Activated B cell treated with CpG ODN at 0.5 μM for 24 hours (primary cell): Measurements from ENCODE around the gene OVOL3. TPM values are rescaled to one million over a fixed set of nuclear protein-coding genes. Genes with fewer than 3 reads are reported as not detected.

ENCODE experiments used
- ATAC-seq: fragments of 200-7000 bp; cut with Tn5 transposase; one replicate; pipeline ENCODE4 v1.10.0; 2021; ENCODE audit warnings: low read depth, mild to moderate bottlenecking, moderate library complexity
- CTCF ChIA-PET: fragments of 350-600 bp; sonication (Branson Sonifier 250); formaldehyde crosslinking; loops from one replicate; lab custom pipeline; 2021; ENCODE audit warnings: antibody characterized with exemption; lab: Charles Lee
- POLR2A ChIA-PET: fragments of 350-600 bp; sonication (Branson Sonifier 250); formaldehyde crosslinking; loops from one replicate; lab custom pipeline; 2021; ENCODE audit warnings: antibody characterized with exemption; lab: Charles Lee
- DNase-seq: peaks from one replicate; pipeline ENCODE4 v3.0.0; 2022
- H3K27ac Mint-ChIP-seq: one replicate; pipeline ENCODE4 v1.8.0; 2020; ENCODE audit warnings: mixed read lengths
- H3K27me3 Mint-ChIP-seq: one replicate; pipeline ENCODE4 v1.8.0; 2021; ENCODE audit warnings: mixed read lengths
- H3K36me3 Mint-ChIP-seq: one replicate; pipeline ENCODE4 v1.8.0; 2021; ENCODE audit warnings: low read depth, mixed read lengths
- H3K4me1 Mint-ChIP-seq: one replicate; pipeline ENCODE4 v1.8.0; 2021; ENCODE audit warnings: mixed read lengths
- H3K4me3 Mint-ChIP-seq: one replicate; pipeline ENCODE4 v1.8.0; 2020; ENCODE audit warnings: mild to moderate bottlenecking, mixed read lengths
- H3K9me3 Mint-ChIP-seq: one replicate; pipeline ENCODE4 v1.8.0; 2020; ENCODE audit warnings: mixed read lengths
- CTCF ChIP-seq: fragments of 200-600 bp; IDR thresholded peaks from one replicate; pipeline ENCODE4 v1.8.0; 2022; ENCODE audit warnings: antibody characterized with exemption, mild to moderate bottlenecking
- intact Hi-C: fragments of 100-400 bp; cut with micrococcal nuclease; formaldehyde crosslinking; loops from one replicate; pipeline ENCODE4 v1.15.1; 2024
- total RNA-seq: library from RNA; stranded (reverse); gene quantifications from 2 replicates; pipeline ENCODE4 v1.2.3, GENCODE V29; 2022

The OVOL3 gene
- total RNA-seq, 1 donor from 2014 or later = not detected

GRCh38 chr19:36092566-36092965 is 18.4 kb upstream of the OVOL3 start:
- H3K9me3 Mint-ChIP-seq = no peaks in the 10 kb centered on the region
- ATAC-seq = no peak
- no peaks in the 10 kb centered on the region for H3K4me1 Mint-ChIP-seq
- no peaks in the 10 kb centered on the region for H3K27me3 Mint-ChIP-seq
- no peak for DNase-seq
- H3K36me3 Mint-ChIP-seq = no peaks in the 10 kb centered on the region
- CTCF ChIA-PET = no interaction called here
- intact Hi-C loops = no loop called here
- POLR2A ChIA-PET = no interaction called here
- no peak overlapping the region for H3K4me3 Mint-ChIP-seq
- no peak overlapping the region for H3K27ac Mint-ChIP-seq
- TF ChIP-seq CTCF = no peak

GRCh38 chr19:36093146-36093662 is 17.7 kb upstream of the OVOL3 start:
- intact Hi-C loops = no loop called here
- no peak for ATAC-seq
- H3K4me3 Mint-ChIP-seq = no peak overlapping the region

GRCh38 chr19:36093687-36094086 is 17.3 kb upstream of the OVOL3 start:
- ATAC-seq = no peak
- H3K4me1 Mint-ChIP-seq = no peaks in the 10 kb centered on the region
- H3K27ac Mint-ChIP-seq = no peak overlapping the region
- ChIA-PET CTCF (no interaction called here), POLR2A (no interaction called here)
- H3K36me3 Mint-ChIP-seq = no peaks in the 10 kb centered on the region
- intact Hi-C loops = no loop called here
- no peak for TF ChIP-seq CTCF
- no peak for DNase-seq
- no peak overlapping the region for H3K4me3 Mint-ChIP-seq
- H3K9me3 Mint-ChIP-seq = no peaks in the 10 kb centered on the region
- H3K27me3 Mint-ChIP-seq = no peaks in the 10 kb centered on the region

More at GRCh38 chr19:36093146-36093662, 17.7 kb upstream of the OVOL3 start:
- no peaks in the 10 kb centered on the region for H3K4me1 Mint-ChIP-seq
- DNase-seq = no peak
- no peak overlapping the region for H3K27ac Mint-ChIP-seq
- ChIA-PET CTCF (no interaction called here), POLR2A (no interaction called here)
- no peaks in the 10 kb centered on the region for H3K27me3 Mint-ChIP-seq
- H3K36me3 Mint-ChIP-seq = no peaks in the 10 kb centered on the region
- no peak for TF ChIP-seq CTCF
- no peaks in the 10 kb centered on the region for H3K9me3 Mint-ChIP-seq

GRCh38 chr19:36097036-36097435 is 13.9 kb upstream of the OVOL3 start:
- Mint-ChIP-seq H3K27me3 (no peaks in the 10 kb centered on the region), H3K36me3 (no peaks in the 10 kb centered on the region), H3K27ac (no peak overlapping the region), H3K9me3 (no peaks in the 10 kb centered on the region), H3K4me3 (no peak overlapping the region), H3K4me1 (no peaks in the 10 kb centered on the region)
- ATAC-seq = no peak
- POLR2A ChIA-PET = no interaction called here
- TF ChIP-seq CTCF = no peak
- no peak for DNase-seq
- CTCF ChIA-PET = no interaction called here
- intact Hi-C loops = no loop called here

- no peaks in the 10 kb centered on the region for H3K36me3 Mint-ChIP-seq
- intact Hi-C loops = no loop called here
- no peak overlapping the region for H3K27ac Mint-ChIP-seq
- no peaks in the 10 kb centered on the region for H3K27me3 Mint-ChIP-seq
- no peak overlapping the region for H3K4me3 Mint-ChIP-seq
- no peak for TF ChIP-seq CTCF
- ChIA-PET CTCF (no interaction called here), POLR2A (no interaction called here)
- H3K4me1 Mint-ChIP-seq = no peaks in the 10 kb centered on the region
- ATAC-seq (no peak), DNase-seq (no peak)
- H3K9me3 Mint-ChIP-seq = no peaks in the 10 kb centered on the region
Observed at GRCh38 chr19:36099166-36099785, 11.7 kb upstream of the OVOL3 start.
